ENCODE measurements around the gene NRXN3.

NRXN3 gene

DNA sequence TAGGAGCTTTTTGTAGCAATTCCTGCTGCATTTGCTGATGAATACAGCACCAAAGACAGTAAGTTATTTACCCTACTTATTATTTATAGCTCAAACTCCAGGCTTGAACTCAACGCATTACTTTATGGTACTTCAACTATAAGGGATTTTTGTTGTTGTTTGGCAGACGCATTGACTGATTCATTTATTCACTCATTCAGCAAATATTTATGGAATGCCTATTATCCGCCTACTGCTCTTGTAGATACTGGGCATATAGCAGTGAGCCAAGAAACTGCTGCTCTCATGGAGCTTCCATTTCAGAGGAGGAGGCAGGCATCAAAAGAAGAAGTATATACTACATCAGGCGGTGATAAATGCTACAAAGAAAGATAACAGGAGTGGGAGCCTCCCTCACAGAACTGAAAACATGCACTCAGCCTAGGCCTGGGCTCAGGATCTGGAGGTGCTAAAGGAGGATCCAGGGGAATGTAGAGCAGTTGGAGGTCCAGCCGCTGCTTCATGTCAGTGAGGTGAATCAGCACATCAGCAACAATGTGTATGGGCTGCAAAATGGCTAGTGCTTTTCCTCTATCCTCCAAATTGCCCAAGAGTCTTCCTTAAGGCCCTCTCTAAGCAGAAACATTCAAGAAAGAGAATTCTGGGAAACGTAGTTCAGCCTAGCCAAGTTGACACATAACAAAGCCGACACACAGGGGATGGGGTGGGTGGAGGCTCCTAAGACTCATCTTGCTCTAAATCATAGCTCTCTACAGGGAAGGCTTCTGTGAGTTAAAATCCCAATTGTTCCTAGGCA, 157.5 kb downstream of the NRXN3 start:
- DNase-seq = no peak

DNA sequence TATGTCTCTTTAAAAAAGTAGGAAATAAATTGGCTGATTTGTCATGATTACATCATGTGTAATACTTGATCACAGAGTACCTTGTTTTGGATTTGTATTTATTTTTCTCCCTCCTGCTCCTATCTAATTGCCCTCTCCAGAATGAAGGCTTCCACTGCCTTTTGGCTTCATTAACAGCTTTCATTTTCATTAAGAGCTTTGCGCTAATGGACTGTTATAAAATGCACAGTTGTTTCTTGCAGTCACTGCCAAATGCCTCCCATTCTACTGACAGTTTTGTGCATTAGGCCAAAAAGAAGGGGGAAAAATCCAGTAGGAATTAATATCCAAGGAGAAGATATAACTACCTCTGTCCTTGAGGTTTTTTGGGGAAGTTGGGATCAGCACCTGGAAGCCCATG, 159.2 kb downstream of the NRXN3 start:
- no peak for DNase-seq

DNA sequence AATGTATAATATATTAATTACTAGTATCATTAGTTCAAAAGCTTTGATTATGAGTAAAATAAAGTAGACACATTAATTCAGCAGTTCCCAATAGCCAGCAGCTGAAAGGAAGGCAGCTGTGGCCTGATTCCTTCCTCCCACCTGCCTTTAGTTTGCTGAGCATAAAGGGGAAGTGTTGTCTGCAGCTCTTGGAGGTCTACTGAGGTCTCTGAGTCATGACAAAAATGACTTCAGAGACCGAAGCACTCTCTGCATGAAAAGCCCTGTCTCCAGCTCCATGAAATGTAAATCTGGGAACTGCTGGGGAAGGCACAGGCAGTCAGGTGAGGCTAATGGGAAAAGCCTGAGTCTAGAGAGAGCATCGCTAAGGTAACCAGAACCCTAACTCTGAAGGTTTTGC, 165.4 kb downstream of the NRXN3 start:
- DNase-seq = no peak

DNA sequence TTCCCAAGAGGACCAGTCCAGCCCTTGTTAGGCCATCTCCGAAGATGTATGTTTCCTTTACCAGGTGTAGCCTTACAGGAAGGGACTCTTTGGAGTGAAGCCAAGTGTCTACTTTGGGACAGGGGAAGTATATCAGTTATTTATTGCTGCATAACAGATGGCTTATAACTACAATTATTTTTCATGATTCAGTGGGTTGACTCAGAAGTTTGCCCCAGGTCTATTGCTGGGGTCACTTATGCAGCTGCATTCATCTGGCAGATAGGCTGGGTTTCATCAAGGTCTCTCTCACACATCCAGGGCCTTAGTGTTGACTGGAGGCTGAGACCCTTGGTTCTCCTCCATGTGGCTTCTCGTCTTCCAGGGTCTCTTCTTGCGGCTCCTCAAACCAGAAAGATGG, 170.1 kb downstream of the NRXN3 start:
- DNase-seq = no peak

DNA sequence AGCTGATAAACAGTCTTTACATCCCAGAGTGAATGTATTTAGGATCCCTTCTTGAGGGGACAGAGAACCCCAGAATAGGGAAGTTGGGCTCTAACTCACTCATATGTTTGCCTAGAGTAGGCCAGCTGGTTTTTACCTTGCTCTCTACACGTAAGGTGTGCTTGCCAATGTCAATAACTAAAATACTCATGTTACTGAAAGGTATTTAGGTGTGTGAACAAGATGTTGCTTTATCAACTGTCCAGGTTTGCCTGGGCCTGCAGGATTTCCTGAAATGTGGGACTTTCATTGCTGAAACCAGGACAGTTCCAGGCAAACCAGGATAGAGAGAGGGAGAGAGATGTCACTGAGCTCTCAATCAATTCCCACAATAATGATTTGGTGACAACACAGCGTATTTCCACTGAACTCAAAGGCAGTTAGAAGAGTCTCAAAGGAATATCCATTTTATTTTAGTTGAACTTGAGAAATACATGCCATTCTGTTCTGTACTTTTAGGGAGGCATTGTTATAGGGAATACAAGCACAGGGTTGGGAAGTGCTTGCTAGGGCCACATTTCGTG, 171.7 kb downstream of the NRXN3 start:
- no peak for DNase-seq

DNA sequence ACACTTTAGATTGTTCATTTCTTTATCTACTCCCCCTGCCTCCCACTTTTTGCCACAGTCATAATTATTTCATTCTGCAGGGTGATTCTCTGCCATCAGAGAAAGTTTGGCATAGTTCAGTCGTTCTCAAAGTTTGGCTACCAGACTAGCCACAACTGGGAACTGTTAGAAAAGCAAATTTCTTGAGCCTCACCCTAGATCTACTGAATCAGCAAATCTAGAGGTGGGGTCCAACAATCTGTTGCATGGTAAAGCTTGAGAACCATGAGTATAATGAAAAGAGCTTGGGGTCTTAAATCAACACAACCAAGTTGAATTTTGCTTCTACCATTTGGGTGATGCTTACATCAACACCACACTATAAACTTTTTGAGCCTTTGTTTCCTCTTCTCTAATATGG, 172.7 kb downstream of the NRXN3 start:
- DNase-seq = no peak

DNA sequence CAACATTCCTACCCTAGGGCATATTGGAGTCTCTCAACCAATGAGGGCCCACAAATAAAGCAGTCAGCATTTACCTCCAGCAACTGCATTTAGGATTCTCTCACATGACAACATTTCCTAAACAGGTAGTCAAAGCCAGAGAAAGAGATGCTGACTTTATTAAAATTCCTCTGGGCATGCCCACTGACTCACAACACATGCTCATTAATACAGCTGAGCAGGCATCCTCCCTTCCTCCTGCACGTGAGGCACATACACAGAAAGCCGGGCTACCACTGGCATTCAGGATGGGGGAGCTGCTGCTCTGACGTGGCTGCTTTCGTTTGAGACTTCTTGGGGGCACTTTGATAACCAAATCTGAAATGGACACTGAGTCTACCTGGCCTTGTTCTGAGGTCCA, 174.1 kb downstream of the NRXN3 start:
- no peak for DNase-seq

DNA sequence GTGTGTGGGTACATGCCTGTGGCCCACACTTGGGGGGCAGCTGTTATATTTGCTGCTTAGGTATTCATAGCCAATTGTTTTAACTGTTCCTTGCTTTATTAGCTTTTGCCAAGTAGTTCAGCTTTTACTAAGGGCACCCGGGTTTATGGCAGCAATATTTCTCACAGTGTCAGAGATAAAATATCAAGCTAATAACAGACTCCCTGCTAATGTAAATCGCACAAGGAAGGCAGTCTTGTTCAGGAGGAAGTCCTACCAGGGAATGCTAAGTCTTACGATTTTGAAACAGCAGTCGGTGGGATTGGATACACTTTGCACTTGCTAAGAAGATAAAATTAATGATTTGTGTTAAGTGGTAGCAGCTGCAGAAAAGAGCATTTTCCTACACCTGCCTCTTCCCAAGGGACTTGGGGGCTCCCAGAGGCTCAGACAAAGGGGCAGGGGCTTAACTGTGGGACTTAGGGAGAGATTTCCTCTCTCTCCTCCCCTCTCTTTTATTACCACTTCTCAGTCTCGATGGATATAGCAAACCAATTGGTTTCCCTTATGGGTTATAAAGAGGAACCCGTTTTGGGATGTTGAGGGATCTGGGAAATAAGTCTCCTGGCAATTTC, 175.1 kb downstream of the NRXN3 start:
- DNase-seq = no peak

DNA sequence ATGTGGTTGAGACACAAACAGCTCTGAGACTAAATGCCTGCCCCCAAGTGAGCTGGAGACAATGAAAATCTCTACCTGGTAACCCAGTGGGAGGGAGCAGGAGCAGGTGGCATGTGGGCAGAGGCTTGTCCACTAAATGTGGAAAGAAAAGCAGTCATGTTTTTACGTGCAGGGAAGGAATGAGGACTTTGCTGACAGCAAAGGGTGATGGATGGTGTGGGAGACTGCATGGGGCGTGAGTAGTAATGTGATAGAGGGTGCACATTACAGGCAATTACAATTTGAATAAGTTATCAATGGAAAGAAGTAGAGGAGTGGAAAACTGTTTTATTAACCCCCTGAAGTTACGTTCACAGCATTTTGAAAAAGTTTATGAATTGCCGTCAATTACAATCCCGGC, 176.6 kb downstream of the NRXN3 start:
- no peak for DNase-seq

DNA sequence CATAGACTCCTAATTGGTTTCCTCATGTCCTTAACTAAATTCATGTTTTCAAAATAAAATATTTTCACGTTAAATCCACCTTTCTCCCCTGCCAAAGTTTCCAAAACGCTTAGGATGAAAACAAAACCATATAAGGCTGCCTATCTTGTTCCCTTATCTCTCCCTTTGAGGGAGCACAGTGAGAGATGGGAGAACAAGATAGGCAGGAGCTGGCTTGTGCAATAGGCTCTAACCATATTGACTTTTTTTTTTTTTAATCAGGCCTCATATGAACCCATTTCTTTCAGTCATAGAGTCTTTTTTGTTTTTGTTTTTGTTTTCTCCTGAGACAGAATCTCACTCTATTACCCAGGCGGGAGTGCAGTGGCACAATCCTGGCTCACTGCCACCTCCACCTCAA, 184.9 kb downstream of the NRXN3 start:
- no peak for DNase-seq

DNA sequence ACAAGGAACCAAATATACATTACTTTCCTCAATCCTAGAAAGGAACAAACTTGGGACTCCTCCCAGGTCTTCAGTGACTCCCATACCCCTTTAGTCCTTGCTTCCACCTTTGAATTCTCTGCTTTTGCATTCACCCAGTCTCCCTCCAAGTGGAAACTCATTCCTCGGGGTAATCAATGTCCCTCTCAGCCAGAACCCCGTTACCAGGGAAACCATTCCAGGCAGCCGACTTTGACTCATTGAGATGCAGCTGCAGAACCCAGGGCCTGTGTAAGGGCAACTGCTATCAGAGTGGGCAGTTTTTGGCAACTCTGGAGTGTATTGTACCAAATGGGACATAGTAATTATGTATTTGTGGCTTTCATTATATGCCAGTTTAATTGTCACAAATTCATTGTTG, 186.2 kb downstream of the NRXN3 start:
- no peak for DNase-seq

DNA sequence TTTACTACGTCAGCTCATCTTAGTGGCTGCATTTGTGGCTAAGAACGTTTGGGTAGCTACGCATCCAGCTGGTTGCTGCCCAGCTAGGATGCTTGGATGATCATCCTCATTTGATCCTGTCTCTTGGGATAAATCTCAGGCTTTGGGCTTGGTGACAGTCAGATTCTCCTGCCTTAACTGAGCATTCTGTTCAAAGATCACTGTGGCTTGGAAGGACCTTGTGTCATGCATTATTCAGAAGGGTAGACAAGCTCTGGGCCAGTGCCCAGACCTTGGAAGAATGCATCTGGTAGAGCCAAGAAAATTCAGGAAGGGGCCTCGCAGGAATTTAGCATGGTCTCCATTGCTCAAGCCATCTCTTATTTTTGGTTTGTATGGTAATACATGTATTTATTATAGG, 188.4 kb downstream of the NRXN3 start:
- DNase-seq = no peak

DNA sequence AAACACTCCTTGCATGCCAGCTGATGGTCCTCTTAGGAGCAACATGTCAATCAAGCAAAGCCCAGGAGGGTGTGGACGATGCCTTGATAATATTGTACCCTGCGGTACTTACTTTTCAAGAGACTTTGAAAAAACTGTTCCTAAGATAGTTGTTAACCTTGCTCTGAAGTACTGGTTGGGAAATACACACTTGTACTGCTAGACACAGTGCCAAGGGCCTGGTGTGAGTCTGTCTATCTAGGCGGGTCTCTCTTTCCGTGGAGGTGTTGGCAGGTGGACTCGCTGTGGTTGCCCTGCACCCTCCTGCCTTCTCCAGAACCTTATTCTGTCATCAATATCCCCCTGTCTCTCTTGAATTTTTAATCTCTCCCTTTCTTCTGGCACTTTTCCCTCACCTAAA, 189.4 kb downstream of the NRXN3 start:
- no peak for DNase-seq

DNA sequence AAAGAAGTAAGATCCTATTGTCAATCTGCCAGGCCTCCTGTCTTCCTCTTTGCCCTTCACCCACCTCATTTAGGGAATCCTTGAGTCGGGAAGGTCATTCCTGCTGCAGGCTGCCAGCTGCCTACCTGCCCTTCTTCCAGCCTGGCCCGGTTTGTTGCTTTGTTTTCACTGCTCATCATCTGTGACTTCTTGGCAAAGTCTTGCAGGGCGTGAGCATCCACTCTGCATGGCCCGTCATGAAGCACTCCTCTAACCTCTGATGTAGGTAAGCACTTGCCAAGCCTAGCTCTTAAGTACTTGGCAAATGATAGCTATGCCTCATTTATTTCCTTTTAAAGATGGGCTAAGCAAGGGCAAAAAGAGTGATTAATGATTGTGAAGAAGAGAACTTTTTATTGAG, 192.8 kb downstream of the NRXN3 start:
- DNase-seq = no peak

DNA sequence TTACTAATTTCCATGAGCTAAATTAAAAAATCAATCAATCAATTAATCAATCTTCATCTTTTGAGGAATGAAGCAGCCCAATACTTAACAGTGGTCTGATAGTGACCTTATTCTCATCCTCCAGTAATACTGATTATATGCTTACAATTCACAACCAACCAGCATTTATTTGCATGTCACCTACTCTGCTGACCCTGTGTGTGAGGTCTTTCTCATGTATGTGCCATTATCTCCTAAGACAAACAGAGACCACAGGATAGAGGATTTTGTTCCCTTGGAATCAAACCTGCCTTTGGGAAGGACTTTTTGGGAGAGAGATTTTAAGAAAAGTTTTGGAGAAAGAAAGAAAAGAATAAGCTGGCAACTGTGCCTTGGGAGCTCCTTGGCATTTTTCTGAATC, 197.2 kb downstream of the NRXN3 start:
- no peak for DNase-seq

DNA sequence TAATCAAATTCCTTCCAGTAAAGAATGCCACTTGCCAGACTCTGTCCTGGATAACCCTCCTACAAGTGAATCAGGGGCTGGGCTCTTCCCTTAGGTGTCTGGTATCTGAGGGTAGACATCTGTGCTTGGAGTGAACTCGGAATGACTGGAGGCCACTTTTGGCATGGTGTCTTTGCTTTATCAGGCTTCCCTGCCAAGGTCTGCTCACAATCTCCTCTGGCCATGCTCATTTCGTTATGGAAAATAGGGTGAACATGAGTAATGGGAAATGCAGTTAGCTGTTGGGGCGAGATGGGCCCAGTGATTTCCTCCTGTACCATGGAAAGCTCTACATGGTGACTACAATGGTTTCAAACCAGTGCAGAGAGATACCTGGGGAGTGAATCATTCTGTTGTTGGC, 212.9 kb downstream of the NRXN3 start:
- DNase-seq = no peak

DNA sequence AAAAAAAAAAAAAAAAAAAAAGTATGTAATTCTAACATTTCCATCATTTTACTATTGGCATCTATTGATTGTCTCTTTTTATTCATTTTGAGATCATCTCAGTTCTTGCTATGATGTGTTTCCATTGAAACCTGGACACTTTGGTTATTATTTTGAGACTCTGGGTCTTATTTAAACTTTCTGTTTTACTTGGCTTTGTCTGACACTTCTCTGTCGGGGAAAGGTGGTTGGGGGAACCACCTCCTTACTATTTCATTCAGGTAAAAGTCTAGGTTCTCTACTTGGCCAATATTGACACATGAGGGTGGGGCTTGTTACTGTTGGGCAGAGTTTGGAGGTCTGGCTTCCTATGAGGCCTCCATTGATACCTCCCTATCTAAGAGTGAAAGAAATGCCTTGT, 228.0 kb downstream of the NRXN3 start:
- DNase-seq = no peak

DNA sequence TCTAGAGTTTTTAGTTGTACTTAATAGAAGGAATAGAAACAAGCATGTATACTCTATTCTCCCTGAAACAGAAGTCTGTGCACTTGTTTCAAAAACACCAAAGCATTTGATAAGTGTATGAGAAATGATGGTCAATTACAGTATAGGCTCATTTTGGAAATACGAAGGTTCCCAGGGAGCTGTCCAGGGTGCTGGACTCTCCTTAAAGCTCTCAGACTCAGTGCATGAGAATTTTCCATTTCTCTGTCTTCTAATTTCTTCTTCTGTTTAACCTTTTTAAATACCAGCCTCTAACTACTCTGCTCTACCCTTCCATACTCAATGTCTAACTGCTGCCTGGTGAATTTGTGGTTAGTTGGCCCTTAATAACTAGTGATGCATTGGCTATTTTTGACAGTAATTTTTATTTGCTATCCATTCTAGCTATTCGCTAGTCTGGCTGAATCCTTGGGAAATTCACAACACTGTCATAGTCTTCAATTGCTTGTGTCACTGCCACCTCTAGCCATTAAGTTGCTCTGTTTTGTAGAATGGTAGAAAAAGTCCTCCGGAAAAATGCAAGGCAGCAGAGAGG, 229.2 kb downstream of the NRXN3 start:
- peak; percentile 17 to 21 for DNase-seq

DNA sequence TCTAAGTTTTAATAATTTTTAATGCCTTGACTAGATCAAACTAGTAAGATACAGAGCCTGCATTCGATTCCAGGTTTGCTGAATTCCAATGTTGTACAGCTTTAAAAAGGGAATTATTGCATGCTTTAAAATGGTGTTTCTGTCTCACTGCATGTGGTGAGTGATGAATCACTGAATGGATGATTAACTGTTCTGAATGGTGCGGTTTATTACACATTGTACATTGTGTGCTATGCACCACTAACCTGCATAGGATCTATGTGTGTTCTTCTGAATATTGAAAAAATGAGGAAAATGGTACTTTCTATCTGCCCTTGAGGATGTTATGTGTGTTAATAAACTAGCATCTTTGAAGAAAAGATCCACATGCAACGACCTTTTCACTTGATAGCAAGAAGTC, 231.7 kb downstream of the NRXN3 start:
- DNase-seq = no peak

DNA sequence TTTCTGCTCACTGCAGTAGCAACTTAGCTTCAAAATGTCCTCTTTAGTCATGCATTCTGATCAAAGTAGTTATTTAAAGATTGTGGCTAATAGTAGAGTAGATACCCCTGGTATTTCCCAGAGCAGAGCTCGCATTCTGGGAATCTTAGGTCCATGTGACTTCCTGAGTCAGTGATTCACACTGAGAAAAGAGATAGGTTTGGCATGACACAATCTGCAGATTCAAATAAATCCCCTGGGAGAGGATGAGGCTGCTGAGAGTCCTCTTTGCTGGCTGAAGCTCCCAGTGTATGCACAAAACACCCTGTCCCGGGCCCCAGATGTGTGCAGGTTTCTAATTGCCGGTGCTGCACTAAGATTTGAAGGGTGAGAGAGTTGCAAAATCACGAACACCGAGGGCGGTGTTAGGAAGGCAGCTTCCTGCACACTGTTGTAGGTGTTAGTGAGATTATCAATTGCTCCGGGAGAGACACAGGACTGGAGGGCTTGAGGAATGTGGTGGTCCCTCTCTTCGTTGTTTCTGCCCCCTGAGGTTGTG, 233.2 kb downstream of the NRXN3 start:
- DNase-seq = no peak

DNA sequence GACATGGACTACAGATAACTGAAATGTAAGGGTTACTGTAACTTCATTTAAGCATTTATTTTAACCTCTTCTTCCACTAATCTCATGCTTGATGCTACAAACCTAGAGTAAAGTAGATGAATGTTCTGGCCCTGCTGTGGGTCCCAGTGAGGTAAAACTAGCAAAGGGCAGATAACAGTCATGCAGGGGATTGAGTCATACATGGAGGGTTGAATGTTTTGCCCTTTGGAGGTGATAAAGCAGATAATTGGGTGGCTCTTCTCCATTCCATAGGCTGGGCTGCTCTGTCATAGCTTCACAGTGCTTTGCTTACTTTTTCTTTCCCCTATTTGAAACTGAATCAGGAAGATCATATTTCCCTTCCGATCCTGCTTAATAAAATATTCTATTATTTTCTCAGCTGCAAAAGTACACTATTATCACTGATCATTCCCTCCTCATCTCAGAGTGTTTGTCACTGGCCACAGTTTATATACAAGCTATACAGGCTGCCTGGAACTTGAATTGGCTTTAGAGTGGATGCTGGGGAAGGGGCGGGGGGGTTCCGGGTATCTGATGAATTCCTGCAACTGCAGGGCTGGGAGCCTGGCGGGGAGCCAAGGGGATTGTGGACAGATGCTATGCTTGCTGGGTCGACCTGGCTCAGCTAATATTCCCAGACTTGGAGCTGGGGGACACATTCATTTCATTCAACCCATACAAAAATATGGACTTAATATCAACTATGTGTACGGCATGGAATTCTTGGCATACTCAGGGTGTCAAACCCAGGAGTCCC, 235.1 kb downstream of the NRXN3 start:
- DNase-seq = no peak

DNA sequence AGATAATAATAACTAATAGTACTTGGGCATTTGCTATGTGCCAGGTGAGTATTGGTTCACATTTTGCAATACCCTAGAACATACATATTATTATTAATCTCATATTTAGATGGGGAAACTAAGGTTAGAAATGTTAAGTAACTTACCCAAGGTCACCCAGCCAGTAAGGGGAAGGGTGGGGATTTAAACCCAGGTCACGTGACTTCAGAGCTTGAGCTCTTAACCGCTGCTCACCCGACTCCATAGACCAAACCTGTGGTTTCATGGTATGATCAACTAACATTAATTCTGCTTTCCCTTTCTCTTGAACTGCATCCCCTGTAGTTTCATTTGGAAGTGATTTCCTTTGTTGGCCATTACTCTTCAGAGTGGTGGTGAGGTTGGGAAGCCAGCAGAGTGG, 242.3 kb downstream of the NRXN3 start:
- no peak for DNase-seq

DNA sequence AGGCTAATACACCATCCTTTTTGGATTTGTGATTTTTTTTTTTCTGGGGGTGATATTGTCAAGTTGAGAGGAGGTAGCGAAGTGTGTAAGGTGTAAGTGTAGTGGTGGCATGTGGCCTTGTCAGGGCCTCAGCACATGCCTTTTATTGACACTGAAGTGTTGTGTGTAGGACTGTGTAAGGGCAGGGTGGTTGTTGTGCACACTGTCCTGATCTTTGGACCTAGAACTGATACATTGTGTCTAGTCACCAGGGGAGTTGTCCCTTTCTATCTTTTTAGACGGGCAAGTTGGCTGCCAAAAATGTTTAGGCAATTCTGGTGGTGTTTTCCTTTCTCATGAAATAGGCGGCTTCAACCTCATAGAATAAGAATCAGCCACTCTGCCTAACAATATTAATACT, 244.0 kb downstream of the NRXN3 start:
- DNase-seq = no peak

Data from activated T-cell treated with anti-CD3 and anti-CD28 coated beads, Interleukin-2, amount 50 U/mL, for 48 hours (primary cell).